ENCODE data around the gene PAXX. TPM values are rescaled to one million over a fixed set of nuclear protein-coding genes. Genes with fewer than 3 reads are reported as not detected.
A peak's percentile ranks its signal among the peaks of the same experiment; 100 is the strongest.

The PAXX gene
- total RNA-seq, 1 experiment from 2014 or later: 89.0 TPM

GRCh38 chr9:137042751-137043727, 50.8 kb downstream of the PAXX start:
- POLR2A ChIA-PET: no interaction called here
- ATAC-seq: no peak

More at GRCh38 chr9:137042751-137043727, 50.8 kb downstream of the PAXX start:
- no peaks in the 10 kb centered on the region for H3K9me3 ChIP-seq (ENCODE audit: control insufficient read depth in 1 of 2, insufficient read depth in 1 of 2, low read depth in 1 of 2, low read length in 2 of 2)
- no peaks in the 10 kb centered on the region for H4K20me1 ChIP-seq (ENCODE audit: insufficient read depth)
- intact Hi-C loops (cut with micrococcal nuclease): no loop called here
- H3K27ac ChIP-seq (ENCODE audit: low read depth, low read length): peak overlapping the region; percentile 77; the same call in 1 of the 2 replicates
- peaks cover 24% of the 10 kb centered on the region; the same call in 1 of the 2 replicates for H3K79me2 ChIP-seq (ENCODE audit: insufficient read depth, low read length)
- no peak overlapping the region for H3K4me3 ChIP-seq (replicated peaks in 1 of 2; ENCODE audit: low read depth in 1 of 2, low read length in 2 of 2)
- no TSS peak for BruUV-seq (replicated peaks)
- DNase-seq (ENCODE audit: low read depth, low spot score): no peak
- ChIA-PET CTCF (no interaction called here), RAD21 (ENCODE audit: low non-redundant PET in 1 of 2, low total read pairs in 2 of 2, uncharacterized antibody in 2 of 2, unreplicated experiment in 2 of 2) (no interaction called here)
- H3K4me1 ChIP-seq (ENCODE audit: control insufficient read depth in 1 of 2, insufficient read depth in 2 of 2, low read length in 2 of 2): peaks cover 12 to 26% of the 10 kb centered on the region in 2 experiments
- 0 out of 2 replicates have a peak overlapping the region, but pooled peaks have one; percentile 97 for H3K4me2 ChIP-seq (ENCODE audit: low read length)
- no peaks in the 10 kb centered on the region for H3K27me3 ChIP-seq (ENCODE audit: insufficient read depth, low read length)
- H3K9me2 ChIP-seq (ENCODE audit: insufficient read depth): no peaks in the 10 kb centered on the region
- no peak overlapping the region for H2AFZ ChIP-seq (ENCODE audit: low read depth, low read length, poor library complexity, severe bottlenecking)
- H3K9ac ChIP-seq (ENCODE audit: low read length): no peak overlapping the region
- no peak for TF ChIP-seq TCF7L2 (IDR thresholded peaks at IDR 0.05; ENCODE audit: borderline replicate concordance, extremely low read depth, insufficient read depth, insufficient read length)
- TF ChIP-seq ATF3 (IDR thresholded peaks at IDR 0.05): no peak
- TF ChIP-seq MAX (IDR thresholded peaks at IDR 0.05): no peak
- TF ChIP-seq JUND (IDR thresholded peaks at IDR 0.05): no peak
- no peak for TF ChIP-seq CTCF (IDR thresholded peaks at IDR 0.05 in 2 of 3, conservative IDR thresholded peaks at IDR 0.05 in 1 of 3; ENCODE audit: borderline replicate concordance in 1 of 3, insufficient read depth in 1 of 3, low read depth in 2 of 3, low read length in 2 of 3)
- peaks cover 3 to 7% of the 10 kb centered on the region in 2 experiments; a peak in 2 of 4 replicates for H3K36me3 ChIP-seq (ENCODE audit: control insufficient read depth in 1 of 2, insufficient read depth in 2 of 2, low read length in 2 of 2)

Other genes with a start within 250 kb of the PAXX start
- not detected for gene LCN10, start 249.5 kb upstream of the PAXX start, total RNA-seq (2021; ENCODE audit: unreplicated experiment)
- not detected for gene LCN6, start 243.9 kb upstream of the PAXX start, total RNA-seq (2021; ENCODE audit: unreplicated experiment)
- gene LCN8, start 234.2 kb upstream of the PAXX start, total RNA-seq (2021; ENCODE audit: unreplicated experiment): not detected
- 0.76 TPM for gene LCN15, start 227.9 kb upstream of the PAXX start, total RNA-seq (2021; ENCODE audit: unreplicated experiment)
- gene TMEM141, start 201.1 kb upstream of the PAXX start, total RNA-seq (2021; ENCODE audit: unreplicated experiment): 73.6 TPM
- 2.8 TPM for gene CCDC183, start 196.1 kb upstream of the PAXX start, total RNA-seq (2021; ENCODE audit: unreplicated experiment)
- 98.6 TPM for gene RABL6, start 184.5 kb upstream of the PAXX start, total RNA-seq (2021; ENCODE audit: unreplicated experiment)
- 7.1 TPM for gene AJM1, start 149.9 kb upstream of the PAXX start, total RNA-seq (2021; ENCODE audit: unreplicated experiment)
- gene PHPT1, start 143.0 kb upstream of the PAXX start, total RNA-seq (2021; ENCODE audit: unreplicated experiment): 148 TPM
- gene MAMDC4, start 140.1 kb upstream of the PAXX start, total RNA-seq (2021; ENCODE audit: unreplicated experiment): 17.3 TPM
- gene EDF1, start 126.1 kb upstream of the PAXX start, total RNA-seq (2021; ENCODE audit: unreplicated experiment): 311 TPM
- 28.4 TPM for gene TRAF2, start 105.9 kb upstream of the PAXX start, total RNA-seq (2021; ENCODE audit: unreplicated experiment)
- 88.0 TPM for gene FBXW5, start 47.7 kb upstream of the PAXX start, total RNA-seq (2021; ENCODE audit: unreplicated experiment)
- gene C8G, start 47.2 kb upstream of the PAXX start, total RNA-seq (2021; ENCODE audit: unreplicated experiment): 2.1 TPM
- gene LCN12, start 40.1 kb upstream of the PAXX start, total RNA-seq (2021; ENCODE audit: unreplicated experiment): 4.2 TPM
- 3.1 TPM for gene PTGDS, start 14.9 kb upstream of the PAXX start, total RNA-seq (2021; ENCODE audit: unreplicated experiment)
- gene LCNL1, start 9.4 kb upstream of the PAXX start, total RNA-seq (2021; ENCODE audit: unreplicated experiment): 0.44 TPM
- 8.4 TPM for gene CLIC3, start 4.1 kb downstream of the PAXX start, total RNA-seq (2021; ENCODE audit: unreplicated experiment)
- gene ABCA2, start 35.8 kb downstream of the PAXX start, total RNA-seq (2021; ENCODE audit: unreplicated experiment): 114 TPM
- gene FUT7, start 39.7 kb downstream of the PAXX start, total RNA-seq (2021; ENCODE audit: unreplicated experiment): not detected
- 98.8 TPM for gene NPDC1, start 53.8 kb downstream of the PAXX start, total RNA-seq (2021; ENCODE audit: unreplicated experiment)
- 32.5 TPM for gene ENTPD2, start 61.6 kb downstream of the PAXX start, total RNA-seq (2021; ENCODE audit: unreplicated experiment)
- 71.7 TPM for gene SAPCD2, start 78.1 kb downstream of the PAXX start, total RNA-seq (2021; ENCODE audit: unreplicated experiment)
- gene UAP1L1, start 85.1 kb downstream of the PAXX start, total RNA-seq (2021; ENCODE audit: unreplicated experiment): 11.0 TPM
- 50.9 TPM for gene MAN1B1, start 94.6 kb downstream of the PAXX start, total RNA-seq (2021; ENCODE audit: unreplicated experiment)
- gene DPP7, start 122.3 kb downstream of the PAXX start, total RNA-seq (2021; ENCODE audit: unreplicated experiment): 291 TPM
- gene GRIN1, start 146.7 kb downstream of the PAXX start, total RNA-seq (2021; ENCODE audit: unreplicated experiment): 23.1 TPM
- 2.4 TPM for gene LRRC26, start 177.6 kb downstream of the PAXX start, total RNA-seq (2021; ENCODE audit: unreplicated experiment)
- gene TMEM210, start 179.6 kb downstream of the PAXX start, total RNA-seq (2021; ENCODE audit: unreplicated experiment): not detected
- 75.5 TPM for gene ANAPC2, start 196.1 kb downstream of the PAXX start, total RNA-seq (2021; ENCODE audit: unreplicated experiment)
- gene SSNA1, start 196.3 kb downstream of the PAXX start, total RNA-seq (2021; ENCODE audit: unreplicated experiment): 84.7 TPM
- 24.9 TPM for gene TPRN, start 208.3 kb downstream of the PAXX start, total RNA-seq (2021; ENCODE audit: unreplicated experiment)
- 45.0 TPM for gene TMEM203, start 213.2 kb downstream of the PAXX start, total RNA-seq (2021; ENCODE audit: unreplicated experiment)
- 28.4 TPM for gene NDOR1, start 213.3 kb downstream of the PAXX start, total RNA-seq (2021; ENCODE audit: unreplicated experiment)
- 26.1 TPM for gene RNF208, start 229.8 kb downstream of the PAXX start, total RNA-seq (2021; ENCODE audit: unreplicated experiment)
- gene CYSRT1, start 232.8 kb downstream of the PAXX start, total RNA-seq (2021; ENCODE audit: unreplicated experiment): 4.3 TPM
- gene RNF224, start 235.1 kb downstream of the PAXX start, total RNA-seq (2021; ENCODE audit: unreplicated experiment): 0.30 TPM
- 0.15 TPM for gene SLC34A3, start 238.5 kb downstream of the PAXX start, total RNA-seq (2021; ENCODE audit: unreplicated experiment)
- 502 TPM for gene TUBB4B, start 248.9 kb downstream of the PAXX start, total RNA-seq (2021; ENCODE audit: unreplicated experiment)

Measured in HCT116 (cell line).